OCI-LY7 (cell line): ENCODE measurements around the gene HOXB1. TPM values are rescaled to one million over a fixed set of nuclear protein-coding genes. Genes with fewer than 3 reads are reported as not detected.

Experiments used
- BruUV-seq: library from RNA; stranded (reverse); fragments of 400-500 nt; replicated peaks from 2 replicates; lab custom pipeline; 2021; lab: Mats Ljungman, UMichigan
- CTCF ChIA-PET: fragments of 300-600 bp; sonication (Branson Sonifier 250); formaldehyde crosslinking; loops from one replicate; lab custom pipeline; 2022; ENCODE audit warnings: antibody characterized with exemption; ENCODE audit not compliant: unreplicated experiment; lab: Charles Lee
- POLR2A ChIA-PET: fragments of 300-600 bp; sonication (Branson Sonifier 250); formaldehyde crosslinking; loops from one replicate; lab custom pipeline; 2022; ENCODE audit warnings: antibody characterized with exemption; lab: Charles Lee
- DNase-seq: peaks from one replicate; pipeline ENCODE4 v3.0.0-alpha.2; 2015; ENCODE audit warnings: low spot score
- H2AFZ ChIP-seq: fragments of 200-600 bp; sonication (generic), shearing (Covaris generic); 2 replicates; pipeline ENCODE4 v1.6.1; 2014; ENCODE audit warnings: mild to moderate bottlenecking, antibody characterized with exemption, low read length, moderate library complexity
- H3K27ac ChIP-seq: fragments of 200-600 bp; sonication (generic); 2 replicates; pipeline ENCODE4 v1.5.1; 2014; ENCODE audit warnings: mixed run types, low read depth, mild to moderate bottlenecking, moderate library complexity, low read length, inconsistent platforms; ENCODE audit not compliant: poor library complexity, severe bottlenecking
- H3K36me3 ChIP-seq: fragments of 200-600 bp; sonication (generic); 2 replicates; pipeline ENCODE4 v1.6.1; 2014; ENCODE audit warnings: mild to moderate bottlenecking, antibody characterized with exemption, low read length, moderate library complexity, mixed read lengths; ENCODE audit not compliant: insufficient read depth
- H3K4me1 ChIP-seq: fragments of 200-600 bp; sonication (generic); 2 replicates; pipeline ENCODE4 v1.5.1; 2014; ENCODE audit warnings: mild to moderate bottlenecking, low read length; ENCODE audit not compliant: insufficient read depth, poor library complexity, severe bottlenecking
- H3K4me2 ChIP-seq: fragments of 200-600 bp; sonication (generic); 2 replicates; pipeline ENCODE4 v1.6.1; 2014; ENCODE audit warnings: mild to moderate bottlenecking, low read length
- H3K4me3 ChIP-seq: fragments of 200-600 bp; sonication (generic); 2 replicates; pipeline ENCODE4 v1.5.1; 2014; ENCODE audit warnings: mild to moderate bottlenecking, low read depth, low read length; ENCODE audit not compliant: poor library complexity, severe bottlenecking
- H3K79me2 ChIP-seq: fragments of 200-600 bp; sonication (generic); 2 replicates; pipeline ENCODE4 v1.6.1; 2016; ENCODE audit warnings: low read depth, mild to moderate bottlenecking, low read length, moderate library complexity, mixed read lengths; ENCODE audit not compliant: insufficient read depth
- H3K9me2 ChIP-seq: fragments of 200-600 bp; sonication (generic); 2 replicates; pipeline ENCODE4 v1.6.1; 2016; ENCODE audit warnings: mild to moderate bottlenecking, low read length, mixed read lengths; ENCODE audit not compliant: insufficient read depth
- H3K9me3 ChIP-seq: fragments of 200-600 bp; sonication (generic); 2 replicates; pipeline ENCODE4 v1.6.1; 2014; ENCODE audit warnings: mild to moderate bottlenecking, mixed run types, low read length, mixed read lengths
- H4K20me1 ChIP-seq: fragments of 200-600 bp; sonication (generic); 2 replicates; pipeline ENCODE4 v1.6.1; 2014; ENCODE audit warnings: mild to moderate bottlenecking, antibody characterized with exemption, low read length, moderate library complexity, mixed read lengths; ENCODE audit not compliant: insufficient read depth
- CTCF ChIP-seq: fragments of 200-600 bp; sonication (generic); conservative IDR thresholded peaks from 2 replicates; pipeline ENCODE4 v1.5.1; 2014; ENCODE audit warnings: mild to moderate bottlenecking, antibody characterized with exemption, low read length, moderate library complexity, mixed read lengths
- EZH2phosphoT487 ChIP-seq: fragments of 200-600 bp; sonication (generic); IDR thresholded peaks from 2 replicates; pipeline ENCODE4 v1.6.1; 2018; ENCODE audit warnings: low read depth, borderline replicate concordance, mild to moderate bottlenecking, mixed run types, antibody characterized with exemption, low read length, moderate library complexity, mixed read lengths
- intact Hi-C: fragments of 100-400 bp; cut with micrococcal nuclease; formaldehyde crosslinking; loops from one replicate; pipeline ENCODE4 v1.10.0; 2022; ENCODE audit not compliant: unreplicated experiment
- total RNA-seq, 2 experiments: library from RNA; depleted of rRNA in 1 of 2; stranded (reverse); fragments of >200 nt in 1 of 2; shearing (Covaris generic) in 1 of 2; gene quantifications; 2 replicates each; pipeline ENCODE4 v1.2.3, GENCODE V29; 2014 to 2022

The HOXB1 gene
- total RNA-seq, 2 experiments from 2014 or later = not detected

- Histone ChIP-seq H3K9me3 (no peaks in the 10 kb centered on the region), H3K79me2 (no peaks in the 10 kb centered on the region), H3K4me3 (no peak overlapping the region), H3K9me2 (no peaks in the 10 kb centered on the region), H3K36me3 (no peaks in the 10 kb centered on the region), H4K20me1 (no peaks in the 10 kb centered on the region), H2AFZ (no peak overlapping the region), H3K4me2 (no peak overlapping the region), H3K27ac (no peak overlapping the region), H3K4me1 (no peaks in the 10 kb centered on the region)
- CTCF ChIA-PET = no interaction called here
- no peak for TF ChIP-seq EZH2phosphoT487
- TF ChIP-seq CTCF = no peak
- no TSS peak for BruUV-seq
- POLR2A ChIA-PET = no interaction called here
- no peak for DNase-seq
- intact Hi-C loops = no loop called here
Observed at GRCh38 chr17:48564188-48565021, 33.6 kb upstream of the HOXB1 start.

- Histone ChIP-seq H3K4me2 (no peak overlapping the region), H3K4me3 (no peak overlapping the region), H2AFZ (no peak overlapping the region), H3K9me3 (no peaks in the 10 kb centered on the region), H3K9me2 (no peaks in the 10 kb centered on the region), H3K79me2 (no peaks in the 10 kb centered on the region), H3K4me1 (no peaks in the 10 kb centered on the region), H3K36me3 (no peaks in the 10 kb centered on the region), H3K27ac (no peak overlapping the region), H4K20me1 (no peaks in the 10 kb centered on the region)
- no peak for DNase-seq
- intact Hi-C loops = no loop called here
- no TSS peak for BruUV-seq
- ChIA-PET CTCF (no interaction called here), POLR2A (no interaction called here)
- TF ChIP-seq CTCF (no peak), EZH2phosphoT487 (no peak)
Observed at GRCh38 chr17:48563867-48564187, 33.0 kb upstream of the HOXB1 start.

- BruUV-seq = no TSS peak
- Histone ChIP-seq H2AFZ (no peak overlapping the region), H3K79me2 (no peaks in the 10 kb centered on the region), H3K4me2 (no peak overlapping the region), H4K20me1 (no peaks in the 10 kb centered on the region), H3K4me1 (no peaks in the 10 kb centered on the region), H3K27ac (no peak overlapping the region), H3K4me3 (no peak overlapping the region), H3K36me3 (no peaks in the 10 kb centered on the region), H3K9me3 (no peaks in the 10 kb centered on the region), H3K9me2 (no peaks in the 10 kb centered on the region)
- POLR2A ChIA-PET = no interaction called here
- TF ChIP-seq CTCF (no peak), EZH2phosphoT487 (no peak)
- intact Hi-C loops = no loop called here
- no peak for DNase-seq
- CTCF ChIA-PET = no interaction called here
Observed at GRCh38 chr17:48563385-48563838, 32.6 kb upstream of the HOXB1 start.
